Lower leg skin (tissue), 3 donors: ENCODE results near the gene MYO15B.

ENCODE experiments used
- POLR2A ChIP-seq, 2 donors: fragments of 450-650 bp; IDR thresholded peaks; one replicate each; pipeline ENCODE4 v1.6.1; 2016 to 2017; ENCODE audit warnings: antibody characterized with exemption in 2 of 2, mild to moderate bottlenecking in 1 of 2, moderate library complexity in 1 of 2
- TF ChIP-seq, protein P1 (sequence below), 3 donors: fragments of 450-650 bp; IDR thresholded peaks; one replicate each; pipeline ENCODE4 v1.5.1; 2016; ENCODE audit warnings: antibody characterized with exemption in 3 of 3, mild to moderate bottlenecking in 3 of 3, moderate library complexity in 2 of 3

GRCh38 chr17:75549246-75550138 is 38.1 kb upstream of the MYO15B start:
- TF ChIP-seq, protein P1, sequence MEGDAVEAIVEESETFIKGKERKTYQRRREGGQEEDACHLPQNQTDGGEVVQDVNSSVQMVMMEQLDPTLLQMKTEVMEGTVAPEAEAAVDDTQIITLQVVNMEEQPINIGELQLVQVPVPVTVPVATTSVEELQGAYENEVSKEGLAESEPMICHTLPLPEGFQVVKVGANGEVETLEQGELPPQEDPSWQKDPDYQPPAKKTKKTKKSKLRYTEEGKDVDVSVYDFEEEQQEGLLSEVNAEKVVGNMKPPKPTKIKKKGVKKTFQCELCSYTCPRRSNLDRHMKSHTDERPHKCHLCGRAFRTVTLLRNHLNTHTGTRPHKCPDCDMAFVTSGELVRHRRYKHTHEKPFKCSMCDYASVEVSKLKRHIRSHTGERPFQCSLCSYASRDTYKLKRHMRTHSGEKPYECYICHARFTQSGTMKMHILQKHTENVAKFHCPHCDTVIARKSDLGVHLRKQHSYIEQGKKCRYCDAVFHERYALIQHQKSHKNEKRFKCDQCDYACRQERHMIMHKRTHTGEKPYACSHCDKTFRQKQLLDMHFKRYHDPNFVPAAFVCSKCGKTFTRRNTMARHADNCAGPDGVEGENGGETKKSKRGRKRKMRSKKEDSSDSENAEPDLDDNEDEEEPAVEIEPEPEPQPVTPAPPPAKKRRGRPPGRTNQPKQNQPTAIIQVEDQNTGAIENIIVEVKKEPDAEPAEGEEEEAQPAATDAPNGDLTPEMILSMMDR (IDR thresholded peaks at IDR 0.05): no peak
- no peak for TF ChIP-seq POLR2A (IDR thresholded peaks at IDR 0.05)
